NCI-H146 treated with DMSO at 0.1 percent for 48 hours (cell line): ENCODE results near the gene SPPL3.

Experiments used
- DNase-seq: peaks from one replicate; lab custom pipeline; 2025; ENCODE audit not compliant: unreplicated experiment; lab: John Stamatoyannopoulos, UW

Gene SPPL3

GRCh38 chr12:120879102-120879501 lies 25.1 kb downstream of the SPPL3 start:
- DNase-seq: no peak

- no peak for DNase-seq
These were observed 29.5 kb downstream of the SPPL3 start for GRCh38 chr12:120874547-120875245.

DNA sequence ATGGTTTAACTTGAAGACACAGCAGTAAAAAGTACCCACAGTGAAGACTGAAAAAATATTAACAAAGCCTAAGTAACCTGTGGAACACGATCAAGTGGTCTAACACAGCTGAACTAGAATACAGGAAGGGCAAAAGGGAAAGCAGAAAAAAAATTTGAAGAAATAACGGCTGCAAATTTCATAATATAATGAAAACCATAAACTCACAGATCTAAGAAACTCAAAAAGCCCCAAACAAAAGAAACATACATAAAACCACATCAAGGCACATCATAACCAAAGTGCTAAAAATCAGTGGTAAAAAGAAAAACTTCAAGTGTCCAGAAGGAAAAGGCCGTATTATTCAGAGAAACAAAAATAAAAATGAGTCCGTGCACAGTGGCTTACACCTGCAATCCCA lies 30.9 kb downstream of the SPPL3 start:
- DNase-seq: no peak

GRCh38 chr12:120872487-120872886 lies 31.7 kb downstream of the SPPL3 start:
- DNase-seq: no peak

DNA sequence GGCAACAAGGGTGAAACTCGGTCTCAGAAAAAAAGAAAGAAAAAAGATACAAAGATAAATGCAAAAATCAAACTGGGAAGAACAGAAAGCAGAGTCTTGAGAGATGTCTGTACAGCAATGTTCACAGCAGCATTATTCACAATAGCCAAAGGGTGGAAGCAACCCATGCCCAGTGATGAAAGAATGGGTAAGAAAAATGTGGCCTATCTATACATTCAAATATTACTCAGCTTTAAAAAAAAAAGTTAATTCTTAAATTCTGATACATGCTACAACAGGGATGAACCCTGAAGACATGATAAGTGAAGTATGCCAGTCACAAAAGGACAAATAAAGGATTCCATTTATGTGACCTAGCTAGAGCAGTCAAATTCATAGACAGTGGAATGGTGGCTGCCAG lies 33.7 kb downstream of the SPPL3 start:
- no peak for DNase-seq

GRCh38 chr12:120869376-120869775 lies 34.8 kb downstream of the SPPL3 start:
- DNase-seq: no peak

DNA sequence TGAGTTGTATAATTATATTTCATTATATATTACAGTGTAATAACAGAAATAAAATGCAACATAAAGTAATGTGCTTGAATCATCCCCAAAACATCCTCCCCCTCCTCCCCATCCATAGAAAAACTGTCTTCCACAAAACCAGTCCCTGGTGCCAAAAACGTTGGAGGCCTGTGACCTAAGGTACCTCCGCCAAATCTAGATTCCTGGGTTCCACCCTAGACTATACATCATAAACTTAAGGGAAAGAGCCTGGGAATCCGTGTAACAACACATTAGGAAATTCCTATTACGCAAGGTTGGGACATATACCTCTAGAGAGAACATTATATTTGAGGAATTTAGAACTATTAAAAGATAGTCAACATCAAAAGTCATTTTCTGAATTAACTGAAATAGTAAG lies 38.0 kb downstream of the SPPL3 start:
- no peak for DNase-seq

DNA sequence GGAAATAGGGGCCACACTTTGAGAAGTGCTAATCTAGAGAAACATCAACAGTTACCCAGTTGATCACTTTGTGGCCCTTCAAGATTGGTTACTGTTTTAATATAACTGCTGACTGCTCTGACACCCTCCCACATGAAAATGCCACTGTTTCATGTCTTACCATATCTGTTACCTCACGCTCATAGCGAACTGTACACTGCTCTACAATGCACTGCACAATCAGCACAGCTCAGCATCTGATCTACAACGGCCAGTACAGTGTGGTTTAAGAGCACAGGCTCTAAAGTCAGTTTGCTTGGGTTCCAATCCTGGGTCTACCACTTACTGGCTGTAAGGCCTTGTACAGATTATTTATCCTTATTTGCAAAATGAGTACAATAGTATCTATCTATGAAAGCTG lies 39.1 kb downstream of the SPPL3 start:
- DNase-seq: no peak

DNA sequence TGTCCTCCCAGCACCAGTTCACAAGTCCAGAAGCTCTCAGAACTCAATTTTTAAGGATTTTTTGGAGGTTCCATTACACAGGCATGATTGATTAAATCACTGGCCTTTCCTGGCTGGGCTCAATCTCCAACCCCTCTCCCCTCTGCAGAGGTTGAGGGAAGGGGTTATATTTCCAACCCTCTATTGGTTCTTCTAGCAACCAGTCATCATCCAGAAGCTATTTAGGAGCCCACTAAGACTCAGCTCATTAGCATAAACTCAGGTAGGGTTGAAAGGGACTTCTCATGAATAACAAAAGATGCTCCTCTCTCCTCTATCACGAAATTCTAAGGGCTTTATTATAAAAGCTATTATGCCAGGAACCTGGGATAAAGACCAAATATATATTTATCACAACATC lies 41.5 kb downstream of the SPPL3 start:
- DNase-seq: no peak

DNA sequence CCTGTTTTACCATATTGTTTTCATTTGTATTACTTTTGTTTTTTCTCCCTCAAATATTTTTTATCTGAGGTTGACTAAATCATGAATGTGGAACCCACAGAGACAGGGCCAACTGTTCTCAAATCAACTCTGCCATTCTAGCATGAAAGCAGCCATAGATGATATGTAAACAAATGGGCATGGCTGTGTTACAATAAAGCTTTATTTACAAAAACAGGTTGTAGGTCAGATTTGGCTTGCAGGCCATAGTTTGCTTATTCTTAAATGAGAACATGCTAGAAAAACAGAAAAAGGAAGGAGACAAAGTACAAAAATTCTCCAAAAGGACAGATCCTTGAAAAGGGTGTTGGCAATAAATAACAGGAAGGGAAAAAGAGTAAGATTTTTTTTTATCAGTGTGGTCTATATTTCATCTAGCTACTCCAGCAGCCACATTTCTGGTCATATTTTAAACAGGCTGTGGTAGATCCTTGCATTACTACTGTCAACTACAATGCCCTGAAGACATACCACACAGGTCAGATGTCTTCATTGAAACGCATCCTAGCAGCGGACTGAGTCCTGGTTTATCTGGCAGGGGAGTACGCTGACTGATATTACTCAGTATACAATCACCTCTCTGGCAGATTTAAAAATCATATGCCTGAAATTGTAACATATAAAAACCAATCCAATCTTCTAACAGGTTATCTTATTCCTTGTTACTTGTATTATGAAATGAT lies 42.9 kb downstream of the SPPL3 start:
- no peak for DNase-seq

DNA sequence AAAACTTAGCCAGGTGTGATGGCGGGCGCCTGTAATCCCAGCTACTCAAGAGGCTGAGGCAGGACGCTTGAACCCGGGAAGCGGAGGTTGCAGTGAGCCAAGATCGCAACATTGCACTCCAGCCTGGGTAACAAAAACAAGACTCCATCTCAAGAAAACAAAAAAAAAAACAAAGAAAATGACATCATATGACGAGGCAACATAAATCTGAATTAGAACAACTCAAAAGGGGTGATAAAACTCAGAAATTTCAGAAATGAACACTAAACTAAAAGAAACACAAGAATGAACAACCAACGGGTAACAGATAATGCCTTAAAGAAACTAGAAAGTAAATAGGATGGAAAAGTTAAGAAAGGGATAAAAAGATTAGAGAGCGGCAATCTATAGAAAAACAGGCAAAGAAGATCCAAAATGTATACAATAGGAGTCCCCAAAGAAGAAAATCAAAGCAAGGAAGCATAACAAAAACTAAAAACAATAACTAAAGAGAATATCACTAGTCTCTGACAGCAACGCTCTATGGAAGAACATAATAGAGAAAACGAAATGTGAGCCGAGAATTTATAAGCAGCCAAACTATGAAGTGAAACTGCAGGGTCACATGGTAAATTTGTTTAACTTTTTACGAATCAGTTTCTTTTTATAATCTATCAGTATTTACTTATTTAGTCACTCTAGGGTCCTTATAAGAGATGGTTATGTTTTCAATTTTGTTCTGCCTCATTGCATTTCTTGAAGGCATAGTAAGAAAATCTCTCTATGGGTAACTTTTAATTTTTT lies 45.7 kb downstream of the SPPL3 start:
- no peak for DNase-seq

- DNase-seq: no peak
These were observed 47.2 kb downstream of the SPPL3 start for GRCh38 chr12:120856980-120857379.

GRCh38 chr12:120855823-120856588 lies 48.2 kb downstream of the SPPL3 start:
- no peak for DNase-seq

- DNase-seq: no peak
These were observed 49.4 kb downstream of the SPPL3 start for GRCh38 chr12:120854804-120855203.

DNA sequence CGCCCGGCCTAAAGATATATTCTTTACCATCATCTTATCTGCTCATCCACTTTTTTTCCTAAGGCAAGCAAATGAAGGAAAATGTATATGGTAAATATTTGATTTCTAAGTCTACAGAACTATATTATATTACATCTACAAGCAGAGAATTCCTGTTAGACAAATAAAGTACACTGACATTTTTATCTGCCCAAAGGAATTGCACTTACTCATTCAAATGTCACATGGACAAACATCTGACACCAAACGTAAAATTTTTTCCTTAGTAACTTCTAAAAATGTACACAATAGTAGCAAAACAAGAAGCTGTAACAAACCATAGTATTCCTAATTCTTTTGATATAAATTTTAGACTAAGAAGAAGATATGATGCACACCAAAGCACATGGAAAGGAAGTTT lies 51.0 kb downstream of the SPPL3 start:
- no peak for DNase-seq

GRCh38 chr12:120851944-120852343 lies 52.2 kb downstream of the SPPL3 start:
- DNase-seq: no peak

DNA sequence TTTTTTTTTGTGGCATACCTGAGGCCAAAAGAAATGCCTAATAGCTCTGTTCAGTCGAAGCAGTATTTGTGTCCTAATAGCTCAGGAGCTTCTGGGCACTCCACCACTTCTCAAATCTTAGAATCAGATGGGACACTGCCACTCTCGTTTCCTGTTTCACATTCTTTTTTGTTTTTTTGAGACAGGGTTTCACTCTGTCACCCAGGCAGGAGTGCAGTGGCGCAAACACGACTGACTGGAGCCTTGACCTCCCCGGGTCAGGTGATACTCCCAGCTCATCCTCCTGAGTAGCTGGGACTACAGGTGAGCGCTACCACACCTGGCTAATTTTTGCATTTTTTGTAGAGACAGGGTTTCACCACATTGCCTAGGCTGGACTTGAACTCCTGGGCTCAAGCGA lies 52.7 kb downstream of the SPPL3 start:
- DNase-seq: no peak

GRCh38 chr12:120849765-120850164 lies 54.4 kb downstream of the SPPL3 start:
- no peak for DNase-seq

GRCh38 chr12:120847814-120848213 lies 56.3 kb downstream of the SPPL3 start:
- no peak for DNase-seq

DNA sequence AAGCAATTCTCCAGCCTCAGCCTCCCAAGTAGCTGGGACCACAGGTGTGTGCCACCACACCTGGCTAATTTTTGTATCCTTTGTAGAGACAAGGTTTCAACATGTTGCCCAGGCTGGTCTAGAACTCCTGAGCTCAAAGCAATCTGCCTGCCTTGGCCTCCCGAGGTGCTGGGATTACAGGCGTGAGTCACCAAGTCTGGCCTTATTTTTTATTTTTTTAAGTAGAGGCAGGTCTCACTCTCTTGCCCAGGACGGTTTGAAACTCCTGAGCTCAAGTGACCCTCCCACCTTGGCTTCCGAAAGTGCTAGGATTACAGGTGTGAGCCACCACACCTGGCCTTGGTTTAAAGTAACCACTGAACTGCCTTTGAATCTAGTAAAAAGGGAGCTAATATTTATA lies 56.8 kb downstream of the SPPL3 start:
- DNase-seq: no peak

DNA sequence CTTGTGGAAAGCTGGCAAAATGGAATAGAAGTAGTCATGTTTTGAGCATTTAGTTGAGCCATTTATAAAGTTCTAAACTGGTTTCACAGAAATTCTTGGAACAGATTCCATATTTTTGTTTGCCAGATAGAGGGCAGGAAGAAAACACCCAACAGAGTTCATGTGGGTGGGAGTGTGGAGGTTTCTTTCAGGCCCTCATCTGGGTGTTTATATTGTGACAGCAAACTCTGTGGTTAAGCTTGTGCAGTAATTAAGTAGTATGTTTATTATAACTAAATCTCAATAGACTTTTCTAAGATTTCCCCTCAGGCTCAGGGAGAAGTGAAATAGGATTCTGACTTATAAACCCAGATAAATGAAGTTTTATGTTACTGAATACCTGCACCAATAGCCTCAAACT lies 57.4 kb downstream of the SPPL3 start:
- no peak for DNase-seq
